Measurements from ENCODE around the gene NPHS1.
A peak's percentile ranks its signal among the peaks of the same experiment; 100 is the strongest.

GRCh38 chr19:35869327-35870123, 17.2 kb upstream of the NPHS1 start:
- TF ChIP-seq CTCF (IDR thresholded peaks at IDR 0.05) (no peak), POLR2A (IDR thresholded peaks at IDR 0.05) (peak in 2 of 3 donors; percentile 35 to 43)
